ENCODE measurements around the gene LRPAP1. TPM values are rescaled to one million over a fixed set of nuclear protein-coding genes. Genes with fewer than 3 reads are reported as not detected.
"Not testable (repeated sequence)": the region's sequence is repeated elsewhere in the genome, so short reads cannot be mapped to it uniquely, and the experiment has no call there.

LRPAP1 gene
- total RNA-seq, 4 donors from 2014 or later: 168 to 320 (median 259) TPM

DNA sequence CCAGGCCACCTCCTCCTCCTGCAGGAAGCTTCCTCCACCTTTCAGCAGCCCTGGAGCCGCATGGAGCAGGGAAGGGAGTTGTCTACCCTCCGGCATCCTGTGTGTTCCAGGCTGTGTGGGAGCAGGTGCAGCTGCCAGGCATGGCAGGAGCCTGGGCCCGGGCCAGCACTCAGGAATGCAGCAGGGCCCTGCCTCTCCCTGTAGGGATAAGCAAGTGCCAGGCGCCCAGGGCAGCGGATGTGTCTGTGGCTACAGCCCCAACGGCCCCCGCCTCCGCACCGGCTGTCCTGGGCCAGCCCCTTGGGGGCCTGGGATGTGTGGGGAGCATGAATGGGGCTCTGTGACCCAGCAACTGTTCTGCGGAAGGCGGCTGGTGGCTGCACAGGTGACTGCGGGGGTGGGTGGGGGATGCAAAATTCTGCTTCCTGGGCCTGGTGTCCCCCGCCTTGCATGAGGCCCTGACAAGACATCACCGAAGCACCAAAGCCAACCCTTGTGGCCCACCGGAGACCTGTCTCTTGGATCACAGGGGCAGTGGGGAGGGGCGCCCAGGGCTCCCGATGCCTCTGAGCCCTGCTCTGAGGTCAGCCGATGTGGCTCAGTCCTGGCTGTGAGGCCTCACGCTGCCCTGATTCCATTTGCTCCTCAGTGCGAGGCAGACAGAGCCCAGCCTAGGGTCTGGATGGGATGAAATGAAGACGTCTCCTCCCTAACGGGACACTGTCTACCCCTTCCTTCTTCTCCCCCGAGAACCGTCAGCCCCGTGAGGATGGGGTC, 70.5 kb downstream of the LRPAP1 start:
- H3K27me3 ChIP-seq: no peaks in the 10 kb centered on the region
- H3K4me3 ChIP-seq (replicated peaks in 1 of 3): no peak overlapping the region
- TF ChIP-seq POLR2A (IDR thresholded peaks at IDR 0.05): no peak
- TF ChIP-seq, protein P1, sequence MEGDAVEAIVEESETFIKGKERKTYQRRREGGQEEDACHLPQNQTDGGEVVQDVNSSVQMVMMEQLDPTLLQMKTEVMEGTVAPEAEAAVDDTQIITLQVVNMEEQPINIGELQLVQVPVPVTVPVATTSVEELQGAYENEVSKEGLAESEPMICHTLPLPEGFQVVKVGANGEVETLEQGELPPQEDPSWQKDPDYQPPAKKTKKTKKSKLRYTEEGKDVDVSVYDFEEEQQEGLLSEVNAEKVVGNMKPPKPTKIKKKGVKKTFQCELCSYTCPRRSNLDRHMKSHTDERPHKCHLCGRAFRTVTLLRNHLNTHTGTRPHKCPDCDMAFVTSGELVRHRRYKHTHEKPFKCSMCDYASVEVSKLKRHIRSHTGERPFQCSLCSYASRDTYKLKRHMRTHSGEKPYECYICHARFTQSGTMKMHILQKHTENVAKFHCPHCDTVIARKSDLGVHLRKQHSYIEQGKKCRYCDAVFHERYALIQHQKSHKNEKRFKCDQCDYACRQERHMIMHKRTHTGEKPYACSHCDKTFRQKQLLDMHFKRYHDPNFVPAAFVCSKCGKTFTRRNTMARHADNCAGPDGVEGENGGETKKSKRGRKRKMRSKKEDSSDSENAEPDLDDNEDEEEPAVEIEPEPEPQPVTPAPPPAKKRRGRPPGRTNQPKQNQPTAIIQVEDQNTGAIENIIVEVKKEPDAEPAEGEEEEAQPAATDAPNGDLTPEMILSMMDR (IDR thresholded peaks at IDR 0.05): no peak
- H3K27ac ChIP-seq: peak overlapping the region in 1 of 3 donors; percentile 53
- WGBS, 2 donors: 61 to 86% methylated on average over 7 to 12 of the region's 25 CpGs
- intact Hi-C loops (cut with DNase I): no loop called here
- peak; percentile 90 to 96 for DNase-seq
- H3K9me3 ChIP-seq: no peaks in the 10 kb centered on the region
- H3K36me3 ChIP-seq: no peaks in the 10 kb centered on the region
- H3K4me1 ChIP-seq: peaks cover 9 to 17% of the 10 kb centered on the region in 2 donors

GRCh38 chr4:3460926-3461325, 71.3 kb downstream of the LRPAP1 start:
- Histone ChIP-seq H3K27ac (no peak overlapping the region), H3K4me1 (peaks cover 9 to 17% of the 10 kb centered on the region in 2 donors), H3K36me3 (no peaks in the 10 kb centered on the region), H3K27me3 (no peaks in the 10 kb centered on the region), H3K9me3 (no peaks in the 10 kb centered on the region), H3K4me3 (replicated peaks in 1 of 3) (no peak overlapping the region)
- intact Hi-C loops (cut with DNase I): no loop called here
- 90 to 91% methylated on average over 4 to 5 of the region's 5 CpGs for WGBS, 2 donors
- no peak for DNase-seq
- TF ChIP-seq, protein P1 (IDR thresholded peaks at IDR 0.05): no peak
- TF ChIP-seq POLR2A (IDR thresholded peaks at IDR 0.05): no peak

GRCh38 chr4:3459156-3459555, 73.1 kb downstream of the LRPAP1 start:
- DNase-seq; H3K4me3 ChIP-seq (replicated peaks in 1 of 3); H3K36me3 ChIP-seq; H3K9me3 ChIP-seq; H3K27me3 ChIP-seq; H3K27ac ChIP-seq; intact Hi-C loops (cut with DNase I): not testable (repeated sequence)
- 96 to 100% methylated on average over 3 to 5 of the region's 5 CpGs for WGBS, 2 donors
- H3K4me1 ChIP-seq: peaks cover 9 to 17% of the 10 kb centered on the region in 2 donors

- WGBS, 2 donors: 92 to 94% methylated on average over 6 of the region's 6 CpGs
- TF ChIP-seq, protein P1 (IDR thresholded peaks at IDR 0.05): no peak
- no peak for TF ChIP-seq POLR2A (IDR thresholded peaks at IDR 0.05)
- Histone ChIP-seq H3K27me3 (no peaks in the 10 kb centered on the region), H3K9me3 (no peaks in the 10 kb centered on the region), H3K36me3 (no peaks in the 10 kb centered on the region), H3K27ac (no peak overlapping the region), H3K4me1 (peaks cover 5 to 13% of the 10 kb centered on the region in 2 donors), H3K4me3 (replicated peaks in 1 of 3) (no peak overlapping the region)
- intact Hi-C loops (cut with DNase I): no loop called here
- no peak for DNase-seq
Observed at GRCh38 chr4:3458371-3458770, 73.9 kb downstream of the LRPAP1 start.

GRCh38 chr4:3455596-3455995, 76.6 kb downstream of the LRPAP1 start:
- H3K4me3 ChIP-seq (replicated peaks in 1 of 3); H3K27ac ChIP-seq; H3K27me3 ChIP-seq; intact Hi-C loops (cut with DNase I); H3K36me3 ChIP-seq; H3K4me1 ChIP-seq; H3K9me3 ChIP-seq; DNase-seq: not testable (repeated sequence)
- 95 to 99% methylated on average over 3 of the region's 3 CpGs for WGBS, 2 donors

Other genes starting within 250 kb of the LRPAP1 start
- gene RGS12, start 239.4 kb downstream of the LRPAP1 start, total RNA-seq: 10 to 100 TPM; 14.6 to 25.1 (median 20.9) TPM
- under 1 TPM in 1 of 4 donors, not detected in 3; 0.54 TPM for gene HGFAC, start 90.5 kb downstream of the LRPAP1 start, total RNA-seq
- 1 to 10 TPM in 1 of 4 donors, under 1 TPM in 3; 0.25 to 2.7 (median 0.52) TPM for gene DOK7, start 69.1 kb downstream of the LRPAP1 start, total RNA-seq
- 1 to 10 TPM in 2 of 4 donors, under 1 TPM in 2; 0.45 to 3.5 (median 1.1) TPM for gene ADRA2C, start 234.0 kb upstream of the LRPAP1 start, total RNA-seq